Measurements from ENCODE around the gene ADRA1B.

DNA sequence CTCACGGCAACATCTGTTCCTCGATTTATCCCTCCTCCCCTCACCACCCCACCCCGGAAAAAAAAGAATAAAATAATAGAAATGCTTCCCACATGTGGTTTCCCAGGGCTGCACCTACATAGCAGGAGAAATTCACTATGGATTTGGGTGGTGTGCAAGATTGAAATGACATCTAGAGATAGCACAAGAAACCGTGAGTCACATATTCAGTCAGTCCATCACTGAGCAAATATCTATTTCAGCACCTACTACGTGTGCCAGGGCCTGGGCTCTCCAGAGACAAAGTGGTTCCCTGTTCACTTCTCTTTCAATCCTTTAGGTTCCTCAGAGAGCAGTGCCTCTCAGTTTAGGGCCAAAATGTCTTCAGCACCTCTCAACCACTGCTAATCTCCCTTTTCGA, 47.7 kb downstream of the ADRA1B start:
- TF ChIP-seq SIN3A (IDR thresholded peaks at IDR 0.05; ENCODE audit: borderline replicate concordance, insufficient read depth, low read depth, low read length) = no peak
- TF ChIP-seq, protein P1, sequence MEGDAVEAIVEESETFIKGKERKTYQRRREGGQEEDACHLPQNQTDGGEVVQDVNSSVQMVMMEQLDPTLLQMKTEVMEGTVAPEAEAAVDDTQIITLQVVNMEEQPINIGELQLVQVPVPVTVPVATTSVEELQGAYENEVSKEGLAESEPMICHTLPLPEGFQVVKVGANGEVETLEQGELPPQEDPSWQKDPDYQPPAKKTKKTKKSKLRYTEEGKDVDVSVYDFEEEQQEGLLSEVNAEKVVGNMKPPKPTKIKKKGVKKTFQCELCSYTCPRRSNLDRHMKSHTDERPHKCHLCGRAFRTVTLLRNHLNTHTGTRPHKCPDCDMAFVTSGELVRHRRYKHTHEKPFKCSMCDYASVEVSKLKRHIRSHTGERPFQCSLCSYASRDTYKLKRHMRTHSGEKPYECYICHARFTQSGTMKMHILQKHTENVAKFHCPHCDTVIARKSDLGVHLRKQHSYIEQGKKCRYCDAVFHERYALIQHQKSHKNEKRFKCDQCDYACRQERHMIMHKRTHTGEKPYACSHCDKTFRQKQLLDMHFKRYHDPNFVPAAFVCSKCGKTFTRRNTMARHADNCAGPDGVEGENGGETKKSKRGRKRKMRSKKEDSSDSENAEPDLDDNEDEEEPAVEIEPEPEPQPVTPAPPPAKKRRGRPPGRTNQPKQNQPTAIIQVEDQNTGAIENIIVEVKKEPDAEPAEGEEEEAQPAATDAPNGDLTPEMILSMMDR (IDR thresholded peaks at IDR 0.05) = no peak

Measured in Panc1 (cell line).